Measurements from ENCODE around the gene FAR1. TPM values are rescaled to one million over a fixed set of nuclear protein-coding genes. Genes with fewer than 3 reads are reported as not detected.
A peak's percentile ranks its signal among the peaks of the same experiment; 100 is the strongest.

Gene FAR1
- total RNA-seq, 2 experiments from 2014 or later, result 37.2 to 42.3 TPM

GRCh38 chr11:13771151-13771550, 102.7 kb downstream of the FAR1 start:
- CTCF ChIA-PET, result interaction anchor here (0.7 to 4.6 kb wide), 5 partner anchors 11 to 377 kb away, joined by 3 to 31 read pairs (median 7); no protein-coding TSS in a partner anchor
- no peak overlapping the region for H3K27ac Mint-ChIP-seq
- intact Hi-C loops (cut with micrococcal nuclease), result loop anchor here (10.0 kb wide), 2 partner anchors 684 to 1134 kb away; no protein-coding TSS in a partner anchor
- H3K4me3 Mint-ChIP-seq, result no peak overlapping the region
- H3K9me3 Mint-ChIP-seq, result no peaks in the 10 kb centered on the region
- H3K36me3 Mint-ChIP-seq (ENCODE audit: low read depth), result no peaks in the 10 kb centered on the region
- H3K4me1 Mint-ChIP-seq (ENCODE audit: low read depth), result no peaks in the 10 kb centered on the region
- no peak for DNase-seq
- H3K27me3 Mint-ChIP-seq (ENCODE audit: low read depth), result no peaks in the 10 kb centered on the region

- Mint-ChIP-seq H3K9me3 (no peaks in the 10 kb centered on the region), H3K4me3 (no peak overlapping the region), H3K27me3 (ENCODE audit: low read depth) (no peaks in the 10 kb centered on the region), H3K36me3 (ENCODE audit: low read depth) (no peaks in the 10 kb centered on the region), H3K27ac (no peak overlapping the region), H3K4me1 (ENCODE audit: low read depth) (no peaks in the 10 kb centered on the region)
- CTCF ChIA-PET, result interaction anchor here (0.6 to 4.6 kb wide), 37 partner anchors 10 to 581 kb away, joined by 3 to 31 read pairs (median 4); partner anchors contain the start of gene SPON1
- peak; percentile 35 for DNase-seq
- intact Hi-C loops (cut with micrococcal nuclease), result loop anchor here (1.0 to 10.0 kb wide), 5 partner anchors 88 to 1132 kb away; no protein-coding TSS in a partner anchor
Measured at GRCh38 chr11:13772223-13773046, 104.0 kb downstream of the FAR1 start.

- Mint-ChIP-seq H3K27ac (no peak overlapping the region), H3K4me3 (no peak overlapping the region), H3K4me1 (ENCODE audit: low read depth) (no peaks in the 10 kb centered on the region), H3K27me3 (ENCODE audit: low read depth) (no peaks in the 10 kb centered on the region), H3K36me3 (ENCODE audit: low read depth) (no peaks in the 10 kb centered on the region), H3K9me3 (no peaks in the 10 kb centered on the region)
- DNase-seq, result no peak
- CTCF ChIA-PET, result interaction anchor here (1.1 to 2.0 kb wide), 6 partner anchors 9 to 482 kb away, joined by 3 to 5 read pairs (median 4); no protein-coding TSS in a partner anchor
- intact Hi-C loops (cut with micrococcal nuclease), result loop anchor here (10.0 kb wide), 2 partner anchors 679 to 1129 kb away; no protein-coding TSS in a partner anchor
Measured at GRCh38 chr11:13775471-13775870, 107.0 kb downstream of the FAR1 start.

- Mint-ChIP-seq H3K27me3 (ENCODE audit: low read depth) (no peaks in the 10 kb centered on the region), H3K4me3 (no peak overlapping the region), H3K9me3 (no peaks in the 10 kb centered on the region), H3K27ac (no peak overlapping the region), H3K4me1 (ENCODE audit: low read depth) (no peaks in the 10 kb centered on the region), H3K36me3 (ENCODE audit: low read depth) (no peaks in the 10 kb centered on the region)
- DNase-seq, result peak; percentile 68
- intact Hi-C loops (cut with micrococcal nuclease), result loop anchor here (1.0 to 10.0 kb wide), 5 partner anchors 180 to 1129 kb away; no protein-coding TSS in a partner anchor
- CTCF ChIA-PET, result interaction anchor here (0.8 to 2.0 kb wide), 7 partner anchors 9 to 481 kb away, joined by 3 to 5 read pairs (median 3); no protein-coding TSS in a partner anchor
Measured at GRCh38 chr11:13776134-13776815, 107.8 kb downstream of the FAR1 start.

GRCh38 chr11:13777341-13777985, 109.0 kb downstream of the FAR1 start:
- H3K4me3 Mint-ChIP-seq, result no peak overlapping the region
- H3K36me3 Mint-ChIP-seq (ENCODE audit: low read depth), result no peaks in the 10 kb centered on the region
- no peak for DNase-seq
- no peaks in the 10 kb centered on the region for H3K4me1 Mint-ChIP-seq (ENCODE audit: low read depth)
- H3K9me3 Mint-ChIP-seq, result no peaks in the 10 kb centered on the region
- intact Hi-C loops (cut with micrococcal nuclease), result loop anchor here (10.0 kb wide), 2 partner anchors 677 to 1127 kb away; no protein-coding TSS in a partner anchor
- H3K27ac Mint-ChIP-seq, result no peak overlapping the region
- CTCF ChIA-PET, result interaction anchor here (0.6 to 2.0 kb wide), 4 partner anchors 57 to 257 kb away, joined by 3 to 5 read pairs (median 4); no protein-coding TSS in a partner anchor
- H3K27me3 Mint-ChIP-seq (ENCODE audit: low read depth), result no peaks in the 10 kb centered on the region

- Mint-ChIP-seq H3K9me3 (no peaks in the 10 kb centered on the region), H3K4me1 (ENCODE audit: low read depth) (no peaks in the 10 kb centered on the region), H3K4me3 (no peak overlapping the region), H3K36me3 (ENCODE audit: low read depth) (no peaks in the 10 kb centered on the region), H3K27me3 (ENCODE audit: low read depth) (no peaks in the 10 kb centered on the region), H3K27ac (no peak overlapping the region)
- CTCF ChIA-PET, result interaction anchor here (0.6 kb wide), 1 partner anchor 256 kb away, joined by 3 read pairs; no protein-coding TSS in a partner anchor
- intact Hi-C loops (cut with micrococcal nuclease), result loop anchor here (10.0 kb wide), 2 partner anchors 676 to 1126 kb away; no protein-coding TSS in a partner anchor
- DNase-seq, result no peak
Measured at GRCh38 chr11:13778345-13778744, 109.9 kb downstream of the FAR1 start.

- no peak overlapping the region for H3K4me3 Mint-ChIP-seq
- CTCF ChIA-PET, result interaction anchor here (0.7 kb wide), 1 partner anchor 164 kb away, joined by 3 read pairs; no protein-coding TSS in a partner anchor
- H3K27ac Mint-ChIP-seq, result no peak overlapping the region
- intact Hi-C loops (cut with micrococcal nuclease), result no loop called here
- no peaks in the 10 kb centered on the region for H3K27me3 Mint-ChIP-seq (ENCODE audit: low read depth)
- no peaks in the 10 kb centered on the region for H3K4me1 Mint-ChIP-seq (ENCODE audit: low read depth)
- no peaks in the 10 kb centered on the region for H3K36me3 Mint-ChIP-seq (ENCODE audit: low read depth)
- H3K9me3 Mint-ChIP-seq, result no peaks in the 10 kb centered on the region
- DNase-seq, result no peak
Measured at GRCh38 chr11:13781153-13781552, 112.7 kb downstream of the FAR1 start.

Other genes starting within 250 kb of the FAR1 start
- gene BTBD10, start 205.4 kb upstream of the FAR1 start, total RNA-seq, result 10 to 100 TPM; 20.9 to 21.0 TPM
- not detected for gene PTH, start 172.7 kb upstream of the FAR1 start, total RNA-seq